NCI-H1694 treated with DMSO at 0.1 percent for 48 hours (cell line): ENCODE results near the gene ZCCHC14.
"Not testable (repeated sequence)": the region's sequence is repeated elsewhere in the genome, so short reads cannot be mapped to it uniquely, and the experiment has no call there.

ENCODE experiments used
- DNase-seq: peaks from one replicate; lab custom pipeline; 2025; lab: John Stamatoyannopoulos, UW

Gene ZCCHC14

GRCh38 chr16:87524407-87524806 lies 31.6 kb upstream of the ZCCHC14 start:
- no peak for DNase-seq

- not testable (repeated sequence) for DNase-seq
Observed at GRCh38 chr16:87523605-87524004, 30.8 kb upstream of the ZCCHC14 start.

GRCh38 chr16:87521764-87522163 lies 28.9 kb upstream of the ZCCHC14 start:
- DNase-seq: not testable (repeated sequence)

- not testable (repeated sequence) for DNase-seq
Observed at GRCh38 chr16:87519170-87519569, 26.3 kb upstream of the ZCCHC14 start.

GRCh38 chr16:87518430-87519051 lies 25.7 kb upstream of the ZCCHC14 start:
- not testable (repeated sequence) for DNase-seq

- not testable (repeated sequence) for DNase-seq
Observed at GRCh38 chr16:87517610-87518429, 25.0 kb upstream of the ZCCHC14 start.

- DNase-seq: no peak
Observed at GRCh38 chr16:87516361-87516760, 23.5 kb upstream of the ZCCHC14 start.

GRCh38 chr16:87515475-87516330 lies 22.9 kb upstream of the ZCCHC14 start:
- no peak for DNase-seq

GRCh38 chr16:87509778-87510177 lies 17.0 kb upstream of the ZCCHC14 start:
- DNase-seq: not testable (repeated sequence)

- no peak for DNase-seq
Observed at GRCh38 chr16:87507351-87508069, 14.7 kb upstream of the ZCCHC14 start.

- DNase-seq: no peak
Observed at GRCh38 chr16:87506423-87507350, 13.9 kb upstream of the ZCCHC14 start.

GRCh38 chr16:87505834-87506233 lies 13.0 kb upstream of the ZCCHC14 start:
- DNase-seq: no peak

- DNase-seq: not testable (repeated sequence)
Observed at GRCh38 chr16:87503232-87503937, 10.6 kb upstream of the ZCCHC14 start.

GRCh38 chr16:87502308-87502969 lies 9.6 kb upstream of the ZCCHC14 start:
- DNase-seq: no peak

GRCh38 chr16:87501117-87501516 lies 8.3 kb upstream of the ZCCHC14 start:
- no peak for DNase-seq

- no peak for DNase-seq
Observed at GRCh38 chr16:87499189-87499486, 6.3 kb upstream of the ZCCHC14 start.

GRCh38 chr16:87498324-87499188 lies 5.7 kb upstream of the ZCCHC14 start:
- DNase-seq: no peak

GRCh38 chr16:87497767-87498290 lies 5.0 kb upstream of the ZCCHC14 start:
- DNase-seq: not testable (repeated sequence)
